ENCODE results near the gene INSC. TPM values are rescaled to one million over a fixed set of nuclear protein-coding genes. Genes with fewer than 3 reads are reported as not detected.

The INSC gene
- total RNA-seq, 2 experiments from 2014 or later: 0.74 to 1.4 TPM

- Mint-ChIP-seq H3K36me3 (ENCODE audit: low read depth) (no peaks in the 10 kb centered on the region), H3K27ac (peak within 1 kb of the TSS; percentile 83), H3K9me3 (peaks cover 8% of the 10 kb centered on the region), H3K4me1 (ENCODE audit: low read depth) (peaks cover 14% of the 10 kb centered on the region), H3K4me3 (peak within 1 kb of the TSS; percentile 80), H3K27me3 (peaks cover 14% of the 10 kb centered on the region)
- ATAC-seq: no peak
- ChIA-PET CTCF (interaction anchor here (0.8 to 7.4 kb wide), 28 partner anchors 8 to 284 kb away, joined by 3 to 171 read pairs (median 7); partner anchors contain the start of gene CALCA), POLR2A (interaction anchor here (0.9 to 1.4 kb wide), 4 partner anchors 99 to 168 kb away, joined by 3 to 4 read pairs (median 3); no protein-coding TSS in a partner anchor)
- TF ChIP-seq CTCF (IDR thresholded peaks at IDR 0.05): no peak
- intact Hi-C loops (cut with micrococcal nuclease): loop anchor here (2.0 to 10.0 kb wide), 2 partner anchors 69 to 103 kb away; no protein-coding TSS in a partner anchor
- DNase-seq: peak; percentile 51
These were observed 41.1 kb upstream of the INSC start, which contains the start of gene CALCB for GRCh38 chr11:15073361-15074205. Gene CALCB, plus strand, starts transcription at chr11:15073593. Its CDS starts 1,126 bp downstream, at chr11:15074719.

GRCh38 chr11:15074206-15075161 is 40.2 kb upstream of the INSC start:
- ATAC-seq (peak; percentile 92), DNase-seq (peak; percentile 96)
- peaks cover 14% of the 10 kb centered on the region for H3K4me1 Mint-ChIP-seq (ENCODE audit: low read depth)
- H3K4me3 Mint-ChIP-seq: peak overlapping the region; percentile 80
- H3K9me3 Mint-ChIP-seq: peaks cover 1% of the 10 kb centered on the region
- ChIA-PET CTCF (interaction anchor here (0.7 to 7.4 kb wide), 41 partner anchors 9 to 285 kb away, joined by 3 to 171 read pairs (median 5); partner anchors contain the start of gene CALCA), POLR2A (interaction anchor here (0.7 to 1.4 kb wide), 4 partner anchors 22 to 169 kb away, joined by 3 read pairs; no protein-coding TSS in a partner anchor)
- peaks cover 14% of the 10 kb centered on the region for H3K27me3 Mint-ChIP-seq
- peak; percentile 94 for TF ChIP-seq CTCF (IDR thresholded peaks at IDR 0.05)
- H3K36me3 Mint-ChIP-seq (ENCODE audit: low read depth): no peaks in the 10 kb centered on the region
- intact Hi-C loops (cut with micrococcal nuclease): loop anchor here (1.0 to 10.0 kb wide), 4 partner anchors 37 to 166 kb away; no protein-coding TSS in a partner anchor
- peak overlapping the region; percentile 83 for H3K27ac Mint-ChIP-seq

- H3K4me3 Mint-ChIP-seq: no peak overlapping the region
- ChIA-PET POLR2A (interaction anchor here (0.7 kb wide), 1 partner anchor 23 kb away, joined by 3 read pairs; no protein-coding TSS in a partner anchor), CTCF (interaction anchor here (0.7 to 7.4 kb wide), 37 partner anchors 9 to 285 kb away, joined by 3 to 171 read pairs (median 6); partner anchors contain the start of gene CALCA)
- intact Hi-C loops (cut with micrococcal nuclease): loop anchor here (1.0 to 10.0 kb wide), 4 partner anchors 38 to 167 kb away; no protein-coding TSS in a partner anchor
- ATAC-seq: no peak
- H3K9me3 Mint-ChIP-seq: peaks cover under 1% of the 10 kb centered on the region
- H3K4me1 Mint-ChIP-seq (ENCODE audit: low read depth): peaks cover 14% of the 10 kb centered on the region
- H3K27ac Mint-ChIP-seq: no peak overlapping the region
- TF ChIP-seq CTCF (IDR thresholded peaks at IDR 0.05): no peak
- peaks cover 14% of the 10 kb centered on the region for H3K27me3 Mint-ChIP-seq
- no peaks in the 10 kb centered on the region for H3K36me3 Mint-ChIP-seq (ENCODE audit: low read depth)
- no peak for DNase-seq
These were observed 39.6 kb upstream of the INSC start for GRCh38 chr11:15075162-15075526.

- Mint-ChIP-seq H3K4me3 (no peak overlapping the region), H3K36me3 (ENCODE audit: low read depth) (no peaks in the 10 kb centered on the region), H3K27me3 (peaks cover 10% of the 10 kb centered on the region), H3K27ac (no peak overlapping the region), H3K9me3 (no peaks in the 10 kb centered on the region), H3K4me1 (ENCODE audit: low read depth) (no peaks in the 10 kb centered on the region)
- ATAC-seq (no peak), DNase-seq (no peak)
- POLR2A ChIA-PET: interaction anchor here (1.4 kb wide), 1 partner anchor 23 kb away, joined by 3 read pairs; no protein-coding TSS in a partner anchor
- intact Hi-C loops (cut with micrococcal nuclease): no loop called here
- CTCF ChIA-PET: interaction anchor here (0.6 to 3.4 kb wide), 7 partner anchors 10 to 183 kb away, joined by 3 to 27 read pairs (median 3); partner anchors contain the start of gene CALCB
- no peak for TF ChIP-seq CTCF (IDR thresholded peaks at IDR 0.05)
These were observed 23.5 kb upstream of the INSC start for GRCh38 chr11:15091175-15091574.
